NOMO-1 treated with DMSO at 0.1 percent for 48 hours (cell line): ENCODE data around the gene SLC38A8.

ENCODE experiments used
- DNase-seq: peaks from one replicate; lab custom pipeline; 2025; ENCODE audit not compliant: unreplicated experiment; lab: John Stamatoyannopoulos, UW

Gene SLC38A8

DNA sequence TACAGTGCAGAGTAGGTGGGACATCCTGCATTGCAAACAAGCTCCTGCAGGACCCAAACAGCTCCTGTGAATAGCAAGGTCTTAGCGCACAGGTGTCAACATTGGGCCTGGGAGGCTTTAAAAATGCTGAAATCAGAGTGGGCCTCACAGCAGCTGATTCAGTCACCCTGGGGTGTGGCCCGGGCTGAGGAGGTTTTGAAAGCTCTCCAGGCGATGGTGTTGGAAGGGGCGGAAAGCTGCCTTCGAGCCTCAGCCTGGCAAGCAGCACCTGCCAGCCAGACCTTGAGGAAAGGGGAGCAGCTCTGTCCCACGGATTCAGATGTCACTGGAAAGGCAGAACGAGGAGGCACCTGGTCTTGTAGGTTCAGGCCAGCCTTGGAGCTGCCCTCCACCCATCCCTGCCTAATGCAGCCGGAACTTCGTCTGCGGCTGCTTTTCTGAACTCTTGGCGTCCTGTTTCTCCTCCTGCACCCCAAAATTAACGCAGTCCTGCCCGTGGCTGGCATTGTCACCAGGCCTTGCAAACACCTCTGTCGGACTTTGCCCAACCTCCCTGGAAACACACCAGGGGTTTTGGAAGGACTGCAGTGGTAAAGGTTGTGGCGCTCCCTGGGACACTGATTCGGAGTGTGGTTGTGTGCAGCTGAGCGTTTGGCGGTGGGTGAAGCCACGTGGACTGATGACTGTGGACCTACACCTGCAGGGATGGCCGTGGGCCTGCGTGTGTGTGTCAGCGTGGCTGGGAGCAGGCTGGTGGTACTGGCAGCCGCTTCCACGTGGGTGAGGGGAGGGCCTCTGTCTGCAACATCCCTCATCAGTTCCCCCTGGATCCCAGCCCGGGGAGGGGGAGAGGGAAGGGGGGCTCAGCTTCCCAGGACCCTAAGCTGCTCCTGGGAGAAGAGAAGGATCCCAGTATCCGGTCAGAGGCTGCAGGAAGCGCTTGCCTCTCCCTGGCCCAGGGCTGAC lies 71.1 kb downstream of the SLC38A8 start:
- DNase-seq = no peak

DNA sequence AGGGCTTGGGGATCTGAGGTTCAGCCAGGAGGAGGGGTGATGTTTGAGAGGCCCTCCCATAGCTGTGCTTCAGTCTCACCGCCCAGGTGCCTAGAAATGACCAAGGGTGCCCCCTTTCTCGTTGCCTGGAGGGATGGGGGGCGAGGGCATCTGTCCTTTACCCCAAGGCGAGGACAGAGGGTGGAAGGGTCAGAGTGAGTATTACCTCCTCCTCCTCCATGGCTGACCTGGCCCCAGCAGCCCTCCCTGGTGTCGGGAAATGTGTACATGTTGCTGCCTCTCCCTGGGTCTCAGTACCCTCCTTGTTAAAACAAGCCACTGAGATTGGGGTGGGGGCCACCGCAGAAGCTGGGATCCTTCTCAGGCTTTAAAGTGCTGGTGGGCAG lies 72.2 kb downstream of the SLC38A8 start:
- DNase-seq = no peak

DNA sequence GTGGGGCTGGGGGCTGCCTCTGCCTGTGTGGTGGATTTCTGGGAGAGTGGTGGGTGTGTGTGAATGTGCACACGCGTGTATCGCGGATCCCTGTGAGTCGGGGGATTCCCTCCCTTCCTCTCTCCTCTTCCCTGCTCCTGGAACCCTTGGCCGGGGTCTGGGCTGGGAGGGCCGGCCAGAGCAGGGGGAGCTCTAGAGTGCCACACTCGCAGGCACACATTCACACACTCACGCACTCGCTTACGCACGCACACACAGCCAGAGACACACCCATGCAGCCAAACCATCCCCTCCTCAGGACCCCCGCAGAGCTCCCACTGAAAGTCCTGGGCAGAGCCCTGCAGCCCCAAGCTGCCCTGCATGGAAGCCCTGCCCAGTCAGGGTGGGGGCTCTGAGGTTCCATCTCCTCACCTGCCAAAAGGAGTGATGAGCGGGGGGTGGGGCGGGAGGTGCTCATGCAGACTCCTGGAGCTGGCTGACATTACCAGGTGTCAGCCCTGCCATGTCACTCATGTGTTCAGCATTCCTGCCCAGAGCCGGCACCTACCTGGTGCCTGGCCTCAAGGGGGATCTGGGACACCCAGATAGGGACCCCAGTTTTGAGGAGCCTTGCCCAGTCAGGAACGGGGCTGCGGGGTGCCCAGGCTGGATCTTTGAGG lies 72.7 kb downstream of the SLC38A8 start:
- no peak for DNase-seq

DNA sequence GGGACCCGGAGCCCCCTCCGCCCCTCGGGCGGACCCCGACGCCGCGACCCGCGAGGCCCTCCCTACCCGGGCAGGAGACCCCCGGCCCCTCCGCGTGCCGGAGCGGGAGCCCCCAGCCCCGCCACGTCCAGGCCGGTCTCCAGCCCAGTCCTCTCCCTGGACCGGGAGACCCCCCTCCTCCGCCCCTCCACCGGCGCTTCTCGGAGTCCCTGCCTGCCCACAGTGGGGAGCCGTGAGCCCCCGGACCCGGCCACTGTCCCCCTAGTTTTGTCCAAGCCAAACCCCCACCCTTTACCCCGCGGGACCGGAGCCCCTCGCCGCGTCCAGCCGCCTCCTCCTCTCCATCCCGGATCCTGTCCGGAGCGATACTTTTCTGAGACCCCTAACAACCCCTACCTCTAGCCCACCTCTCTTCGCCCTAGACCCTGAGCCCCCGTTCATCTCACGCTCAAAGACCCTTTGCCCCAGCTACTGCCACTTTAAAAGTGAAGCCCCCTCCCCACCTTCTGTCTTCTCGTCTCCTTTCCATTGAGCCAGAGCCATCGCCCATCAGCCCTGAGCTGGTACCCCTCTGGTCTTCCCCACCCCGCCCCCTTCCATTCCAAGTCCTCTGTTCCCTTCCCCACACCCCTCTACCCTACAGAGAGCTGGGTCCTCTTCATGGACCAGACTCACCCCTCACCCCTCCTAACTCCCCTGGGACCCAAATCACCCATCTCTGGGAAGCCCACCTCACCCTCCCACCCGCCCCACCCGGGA lies 73.5 kb downstream of the SLC38A8 start:
- DNase-seq = no peak

DNA sequence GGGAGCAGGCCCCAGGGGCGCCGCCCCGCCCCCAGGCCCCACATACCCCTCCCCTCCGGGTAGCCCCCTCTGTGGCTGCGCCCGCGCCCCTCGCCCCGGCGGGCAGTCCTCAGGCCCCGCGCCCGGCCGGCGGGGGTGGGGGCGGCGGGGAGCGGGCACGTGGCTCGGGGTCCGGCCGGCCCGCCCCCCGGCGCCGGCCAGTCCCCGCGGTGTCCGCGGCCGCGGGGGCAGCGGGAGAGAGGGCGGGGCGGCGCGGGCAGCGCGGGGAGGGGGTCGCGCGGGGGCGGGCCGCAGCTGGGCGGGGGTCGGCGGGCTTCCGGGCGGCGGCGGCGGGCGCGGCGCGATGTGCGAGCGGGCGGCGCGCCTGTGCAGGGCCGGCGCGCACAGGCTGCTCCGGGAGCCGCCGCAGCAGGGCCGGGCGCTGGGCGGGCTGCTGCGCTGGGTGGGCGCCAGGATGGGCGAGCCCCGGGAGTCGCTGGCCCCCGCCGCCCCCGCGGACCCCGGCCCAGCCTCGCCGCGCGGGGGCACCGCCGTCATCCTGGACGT lies 74.2 kb downstream of the SLC38A8 start:
- no peak for DNase-seq

DNA sequence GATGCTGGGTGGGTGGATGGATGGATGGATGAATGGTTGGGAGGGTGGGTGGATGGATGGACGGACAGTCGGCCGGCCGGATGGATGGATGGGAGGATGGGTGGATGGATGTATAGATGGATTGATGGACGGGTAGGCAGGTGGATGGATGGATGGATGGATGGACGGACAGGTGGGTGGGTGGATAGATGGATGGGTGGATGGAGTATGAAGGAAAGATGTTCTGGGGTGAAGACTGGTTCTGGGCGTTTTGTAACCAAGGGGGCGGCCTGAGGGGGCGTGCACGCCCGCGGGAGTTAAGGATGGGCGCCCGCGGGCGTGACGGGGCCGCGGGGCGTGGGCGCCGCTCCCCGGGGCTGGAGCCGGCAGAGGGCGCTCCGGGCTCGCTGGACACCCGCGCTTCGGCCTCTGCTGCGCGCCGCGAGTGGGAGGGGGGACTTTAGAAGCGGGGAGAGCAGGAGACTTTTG lies 74.7 kb downstream of the SLC38A8 start, which contains the start of gene NECAB2:
Gene NECAB2, plus strand, starts transcription at position 407 of the 468 bp plus-strand sequence. CDS start 405 bp downstream, outside the sequence.
- DNase-seq = peak; percentile 22

DNA sequence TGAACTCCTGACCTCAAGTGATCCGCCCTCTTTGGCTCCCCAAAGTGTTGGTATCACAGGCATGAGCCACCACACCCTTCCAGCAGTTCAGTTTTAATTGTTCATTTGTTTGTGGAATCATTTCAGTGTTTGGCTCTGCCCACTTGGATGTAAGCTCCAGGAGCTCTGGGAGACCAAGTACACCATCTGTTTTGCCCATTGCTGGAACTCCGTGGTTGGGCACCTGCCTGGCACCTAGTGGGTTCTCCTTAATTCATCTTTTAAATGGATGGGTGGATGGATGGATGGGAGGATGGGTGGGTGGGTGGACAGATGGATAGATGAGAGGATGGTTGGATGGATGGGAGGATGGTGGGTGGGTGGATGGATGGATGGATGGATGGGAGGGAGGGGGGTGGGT lies 75.5 kb downstream of the SLC38A8 start:
- DNase-seq = no peak

DNA sequence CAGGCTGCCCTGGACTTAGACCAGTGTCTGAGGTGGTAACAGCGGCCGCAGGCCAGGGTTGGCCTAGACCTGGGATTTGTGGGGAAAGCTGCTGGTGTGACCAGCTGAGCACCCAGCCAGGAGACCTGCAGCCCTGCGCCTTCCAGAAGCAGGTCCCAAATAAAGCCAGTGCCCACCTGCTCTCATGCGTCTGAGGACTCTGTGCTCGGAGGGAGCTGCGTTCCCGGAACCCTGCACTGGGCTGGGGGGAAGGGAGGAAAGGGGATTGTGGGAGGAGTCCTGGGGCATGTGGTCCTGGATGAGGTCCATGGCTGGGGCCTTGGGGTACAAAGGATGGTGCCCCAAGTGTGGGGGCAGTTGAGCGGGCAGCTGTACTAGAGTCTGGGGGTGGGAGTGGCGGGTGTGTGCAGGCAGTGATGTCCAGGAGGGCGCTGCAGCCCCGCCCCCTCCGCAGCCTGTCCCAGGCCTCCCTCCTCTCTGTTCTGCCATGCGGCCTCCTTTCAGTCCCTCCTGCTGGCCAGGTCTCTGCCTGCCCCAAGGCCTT lies 76.4 kb downstream of the SLC38A8 start:
- DNase-seq = no peak

DNA sequence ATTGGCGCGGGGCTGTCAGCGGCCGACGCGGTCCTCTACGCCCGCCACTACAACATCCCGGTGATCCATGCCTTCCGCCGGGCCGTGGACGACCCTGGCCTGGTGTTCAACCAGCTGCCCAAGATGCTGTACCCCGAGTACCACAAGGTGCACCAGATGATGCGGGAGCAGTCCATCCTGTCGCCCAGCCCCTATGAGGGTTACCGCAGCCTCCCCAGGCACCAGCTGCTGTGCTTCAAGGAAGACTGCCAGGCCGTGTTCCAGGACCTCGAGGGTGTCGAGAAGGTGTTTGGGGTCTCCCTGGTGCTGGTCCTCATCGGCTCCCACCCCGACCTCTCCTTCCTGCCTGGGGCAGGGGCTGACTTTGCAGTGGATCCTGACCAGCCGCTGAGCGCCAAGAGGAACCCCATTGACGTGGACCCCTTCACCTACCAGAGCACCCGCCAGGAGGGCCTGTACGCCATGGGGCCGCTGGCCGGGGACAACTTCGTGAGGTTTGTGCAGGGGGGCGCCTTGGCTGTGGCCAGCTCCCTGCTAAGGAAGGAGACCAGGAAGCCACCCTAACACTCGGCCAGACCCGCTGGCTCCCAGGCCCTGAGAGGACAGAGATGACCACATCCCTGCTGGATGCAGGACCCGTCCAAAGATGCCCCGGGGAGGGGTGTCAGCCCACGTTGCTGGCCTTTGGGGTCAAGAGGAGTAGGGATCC lies 77.0 kb downstream of the SLC38A8 start:
- no peak for DNase-seq

DNA sequence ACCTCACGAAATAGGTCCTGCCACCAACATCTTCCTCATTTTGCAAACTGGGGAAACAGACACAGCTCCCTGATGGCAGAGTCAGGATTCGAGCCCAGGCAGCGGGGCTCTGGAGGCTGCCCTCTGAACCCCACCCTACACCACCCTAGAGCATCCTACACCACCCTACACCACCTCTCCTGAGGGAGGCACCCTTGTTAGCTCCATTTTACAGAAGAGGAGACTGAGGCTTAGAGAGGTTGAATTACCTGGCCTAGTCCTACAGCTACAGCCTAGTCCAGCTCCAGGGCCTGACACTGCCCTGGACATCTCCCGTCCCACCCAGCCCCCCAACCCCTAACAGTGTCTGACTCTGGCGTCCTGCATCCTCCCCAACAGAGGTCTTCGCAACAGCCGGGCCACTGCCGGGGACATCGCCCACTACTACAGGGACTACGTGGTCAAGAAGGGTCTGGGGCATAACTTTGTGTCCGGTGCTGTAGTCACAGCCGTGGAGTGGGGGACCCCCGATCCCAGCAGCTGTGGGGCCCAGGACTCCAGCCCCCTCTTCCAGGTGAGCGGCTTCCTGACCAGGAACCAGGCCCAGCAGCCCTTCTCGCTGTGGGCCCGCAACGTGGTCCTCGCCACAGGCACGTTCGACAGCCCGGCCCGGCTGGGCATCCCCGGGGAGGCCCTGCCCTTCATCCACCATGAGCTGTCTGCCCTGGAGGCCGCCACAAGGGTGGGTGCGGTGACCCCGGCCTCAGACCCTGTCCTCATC lies 77.7 kb downstream of the SLC38A8 start:
- no peak for DNase-seq

DNA sequence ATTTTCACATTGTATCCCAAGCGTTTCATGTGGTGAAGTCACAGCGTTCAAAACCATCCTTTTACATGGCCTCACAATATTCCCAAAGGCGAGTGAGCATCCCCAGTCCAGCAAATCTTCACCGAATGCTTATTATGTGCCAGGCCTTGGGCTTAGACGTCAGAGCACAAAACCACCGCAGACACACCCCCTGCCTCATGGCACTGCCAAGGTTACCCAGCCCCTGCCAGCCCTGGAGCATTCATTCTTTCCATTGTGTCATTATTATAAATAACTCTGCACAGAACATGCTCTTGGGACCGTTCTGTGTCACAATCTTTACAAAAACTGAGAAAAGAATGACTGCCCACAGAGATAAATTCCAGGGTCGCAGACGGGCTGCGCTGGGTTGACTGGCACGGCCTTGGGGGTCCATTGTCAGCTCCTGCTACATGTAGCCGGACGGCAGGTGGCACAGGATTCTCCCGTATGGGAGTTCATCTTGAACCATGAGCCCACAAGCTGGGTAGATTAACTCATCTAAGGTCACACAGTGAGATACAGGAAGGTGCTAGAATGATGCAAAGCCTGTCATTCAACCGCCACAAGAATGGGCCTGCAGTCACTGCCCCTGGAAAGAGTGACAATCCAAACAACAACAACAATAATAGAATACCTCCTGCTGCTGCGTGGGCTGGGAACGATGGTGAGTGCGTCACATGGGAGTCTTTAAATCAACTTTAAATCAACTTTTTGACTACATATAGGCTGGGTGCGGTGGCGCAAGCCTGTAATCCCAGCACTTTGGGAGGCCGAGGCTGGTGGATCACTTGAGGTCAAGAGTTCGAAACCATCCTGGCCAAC lies 79.1 kb downstream of the SLC38A8 start:
- DNase-seq = no peak

DNA sequence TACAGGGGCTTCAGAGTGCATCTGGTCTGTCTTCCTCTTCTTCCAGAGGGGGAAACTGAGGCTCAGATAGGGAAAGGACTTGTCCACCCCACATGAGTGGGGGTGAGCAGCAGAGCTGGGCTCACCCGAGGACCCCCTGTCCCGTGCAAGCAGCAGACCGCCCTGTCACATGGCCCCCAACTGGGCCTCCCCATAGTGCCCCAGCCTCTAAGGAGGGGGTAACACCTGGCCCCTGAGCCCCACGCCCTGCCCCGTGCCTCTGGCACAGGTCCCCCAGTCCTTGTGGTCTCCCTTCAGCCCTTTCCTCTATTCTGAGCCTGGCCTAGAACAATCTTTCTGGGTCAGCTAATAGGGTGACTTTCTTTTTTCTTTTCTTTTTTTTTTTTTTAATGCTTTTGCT lies 81.0 kb downstream of the SLC38A8 start:
- no peak for DNase-seq

DNA sequence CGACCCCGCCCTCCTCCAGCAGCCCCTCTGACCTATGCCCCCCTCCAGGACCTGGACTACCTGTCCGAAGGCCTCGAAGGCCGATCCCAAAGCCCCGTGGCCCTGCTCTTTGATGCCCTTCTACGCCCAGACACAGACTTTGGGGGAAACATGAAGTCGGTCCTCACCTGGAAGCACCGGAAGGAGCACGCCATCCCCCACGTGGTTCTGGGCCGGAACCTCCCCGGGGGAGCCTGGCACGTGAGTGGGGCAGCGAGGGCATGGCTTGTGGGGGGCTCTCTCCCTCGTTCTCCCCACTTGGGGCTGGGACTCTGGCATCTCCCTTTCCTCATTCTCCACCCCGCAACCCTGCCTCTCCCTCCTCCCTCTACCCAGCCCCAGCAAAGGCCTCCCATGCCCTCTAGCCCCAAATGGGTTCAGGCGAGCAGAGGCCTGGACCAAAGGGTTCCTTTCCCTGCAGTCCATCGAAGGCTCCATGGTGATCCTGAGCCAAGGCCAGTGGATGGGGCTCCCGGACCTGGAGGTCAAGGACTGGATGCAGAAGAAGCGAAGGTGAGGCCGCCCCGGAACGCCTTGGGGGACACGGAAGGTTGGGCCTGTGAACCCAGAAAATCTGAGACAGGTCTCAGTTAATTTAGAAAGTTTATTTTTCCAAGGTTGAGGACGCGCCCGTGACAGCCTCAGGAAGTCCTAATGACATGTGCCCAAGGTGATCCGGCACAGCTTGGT lies 81.9 kb downstream of the SLC38A8 start:
- DNase-seq = no peak
